Measurements from ENCODE around the gene COL1A1.

The COL1A1 gene

DNA sequence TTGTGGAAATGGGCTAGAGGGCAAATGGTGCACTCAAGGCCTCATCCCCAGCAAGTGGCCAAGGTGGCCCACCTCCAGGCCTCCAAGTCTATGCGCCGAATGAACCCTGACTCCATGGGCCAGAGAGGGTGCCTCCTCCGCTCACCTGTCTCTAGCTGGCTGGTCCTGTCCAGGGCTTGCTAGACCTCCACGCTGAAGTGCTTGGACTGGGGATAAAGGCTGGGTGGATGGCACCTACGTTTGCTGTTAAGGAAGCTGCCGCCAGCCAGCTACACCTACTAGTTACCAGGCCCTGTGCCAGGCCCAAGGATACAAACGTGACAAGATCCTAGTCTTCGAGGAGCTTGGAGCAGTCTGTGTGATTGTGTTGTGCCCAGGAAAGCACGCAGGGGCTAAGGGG is 36.4 kb downstream of the COL1A1 start:
- in situ Hi-C loops (cut with MboI; ENCODE audit: low pct_unique_long_range_greater_than_20kb, low sequenced_read_pairs) = loop anchor here (10.0 kb wide), 1 partner anchor 50 kb away; no protein-coding TSS in a partner anchor
- DNase-seq = no peak

DNA sequence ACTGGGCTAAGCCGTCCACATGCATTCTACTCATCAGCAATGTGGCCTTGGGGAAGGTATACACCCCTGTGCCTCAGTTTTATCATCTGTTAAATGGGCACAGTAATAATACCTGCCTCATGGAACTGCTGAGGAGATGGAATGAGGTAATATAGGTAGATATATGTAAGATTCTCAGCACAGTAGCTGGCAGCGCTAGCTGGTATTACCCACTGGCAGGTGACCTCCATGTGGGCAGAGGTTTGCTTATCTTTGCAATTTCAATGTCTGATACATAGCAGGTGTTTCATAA is 36.8 kb downstream of the COL1A1 start:
- in situ Hi-C loops (cut with MboI; ENCODE audit: low pct_unique_long_range_greater_than_20kb, low sequenced_read_pairs) = loop anchor here (10.0 kb wide), 1 partner anchor 50 kb away; no protein-coding TSS in a partner anchor
- DNase-seq = no peak

DNA sequence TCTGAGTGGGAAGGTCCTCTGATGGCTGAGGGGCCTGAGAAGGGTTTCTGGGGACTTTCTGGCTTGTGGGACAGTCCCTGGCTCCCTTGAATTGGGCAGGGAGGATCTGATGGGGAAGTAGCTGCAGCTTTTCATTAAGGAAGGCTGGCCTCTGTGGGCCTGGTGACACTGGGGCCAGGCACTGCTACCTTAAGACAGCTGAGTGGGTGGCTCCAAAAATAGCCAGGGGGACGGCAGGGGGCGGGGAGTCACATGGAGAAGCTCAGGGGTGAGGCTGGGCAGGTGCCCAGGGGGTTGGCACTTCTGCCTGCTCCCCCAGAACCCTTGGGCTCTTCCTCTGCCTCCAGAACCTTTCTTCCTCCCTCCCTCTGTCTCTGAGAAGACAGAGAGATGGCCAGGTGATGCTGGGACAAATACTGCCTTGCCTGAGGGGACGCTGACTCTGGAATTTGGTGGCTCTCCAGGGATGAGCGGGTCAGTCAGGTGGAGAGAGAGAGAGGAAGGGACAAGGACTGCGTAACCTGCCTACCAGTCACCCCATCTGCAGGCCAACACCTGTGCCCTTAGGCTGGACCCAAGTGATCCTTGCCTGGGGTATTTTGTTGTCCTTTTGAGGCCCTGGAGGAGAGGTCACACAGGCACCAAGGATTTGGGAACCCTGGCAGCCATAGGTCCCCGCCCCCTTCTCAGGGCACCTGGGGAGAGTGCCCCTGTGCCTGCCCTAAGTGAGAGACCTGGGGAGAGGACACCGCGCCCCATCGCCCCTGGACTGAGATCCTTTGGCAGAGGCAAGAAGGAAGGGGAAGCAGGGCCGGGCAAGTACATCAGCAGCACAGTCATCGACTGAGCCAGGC is 37.4 kb downstream of the COL1A1 start:
- in situ Hi-C loops (cut with MboI; ENCODE audit: low pct_unique_long_range_greater_than_20kb, low sequenced_read_pairs) = loop anchor here (10.0 kb wide), 1 partner anchor 49 kb away; no protein-coding TSS in a partner anchor
- no peak for DNase-seq

DNA sequence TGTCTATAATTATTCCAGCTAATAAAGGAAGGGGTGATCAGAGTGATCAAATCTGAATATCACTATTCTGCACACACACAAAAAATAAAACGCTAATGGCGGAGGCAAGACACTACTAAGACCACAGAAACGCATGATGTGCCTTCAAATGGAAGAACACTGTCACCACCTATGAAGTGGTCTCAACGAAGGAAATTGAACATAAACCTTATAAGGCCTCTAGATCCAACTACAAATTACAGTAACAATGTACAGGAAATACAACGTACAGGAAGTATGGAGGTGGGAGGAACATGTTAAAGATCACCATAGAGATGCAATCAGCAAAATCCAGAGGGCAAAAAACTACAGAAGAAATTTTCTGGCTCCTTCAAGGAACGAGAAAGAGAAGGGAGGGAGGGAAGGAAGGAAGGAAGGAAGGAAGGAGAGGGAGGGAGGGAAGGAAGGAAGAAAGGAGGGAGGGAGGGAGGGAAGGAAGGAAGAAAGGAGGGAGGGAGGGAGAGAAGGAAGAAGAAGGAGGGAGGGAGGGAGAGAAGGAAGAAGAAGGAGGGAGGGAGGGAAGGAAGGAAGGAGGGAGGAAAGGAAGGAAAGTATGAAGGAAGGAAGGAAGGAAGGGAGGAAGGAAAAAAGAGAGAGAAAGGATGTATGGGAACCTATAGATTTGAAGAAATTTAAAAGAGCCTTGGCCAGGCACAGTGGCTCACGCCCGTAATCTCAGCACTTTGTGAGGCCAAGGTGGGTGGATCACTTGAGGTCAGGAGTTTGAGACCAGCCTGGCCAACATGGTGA is 38.8 kb downstream of the COL1A1 start:
- in situ Hi-C loops (cut with MboI; ENCODE audit: low pct_unique_long_range_greater_than_20kb, low sequenced_read_pairs) = loop anchor here (10.0 kb wide), 1 partner anchor 48 kb away; no protein-coding TSS in a partner anchor
- no peak for DNase-seq

DNA sequence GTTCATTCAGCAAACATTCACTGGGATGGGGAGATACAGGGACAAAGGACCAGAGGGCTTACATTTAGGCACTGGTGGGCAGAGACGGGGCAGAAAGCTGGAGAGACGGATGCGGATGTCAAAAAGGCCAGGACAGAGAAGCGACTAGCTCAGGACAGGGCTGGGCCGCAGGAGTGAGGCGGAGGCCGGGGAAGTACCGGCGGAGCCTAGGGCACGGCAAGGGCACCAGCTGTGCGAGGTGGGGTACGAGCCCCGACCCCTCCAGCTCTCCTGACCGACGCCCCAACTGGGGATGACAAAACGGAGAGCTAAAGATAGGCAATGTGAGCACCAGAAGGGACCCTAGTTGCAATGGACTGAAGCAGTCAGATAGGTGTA is 39.5 kb downstream of the COL1A1 start:
- no peak for DNase-seq
- in situ Hi-C loops (cut with MboI; ENCODE audit: low pct_unique_long_range_greater_than_20kb, low sequenced_read_pairs) = loop anchor here (10.0 kb wide), 1 partner anchor 47 kb away; no protein-coding TSS in a partner anchor

DNA sequence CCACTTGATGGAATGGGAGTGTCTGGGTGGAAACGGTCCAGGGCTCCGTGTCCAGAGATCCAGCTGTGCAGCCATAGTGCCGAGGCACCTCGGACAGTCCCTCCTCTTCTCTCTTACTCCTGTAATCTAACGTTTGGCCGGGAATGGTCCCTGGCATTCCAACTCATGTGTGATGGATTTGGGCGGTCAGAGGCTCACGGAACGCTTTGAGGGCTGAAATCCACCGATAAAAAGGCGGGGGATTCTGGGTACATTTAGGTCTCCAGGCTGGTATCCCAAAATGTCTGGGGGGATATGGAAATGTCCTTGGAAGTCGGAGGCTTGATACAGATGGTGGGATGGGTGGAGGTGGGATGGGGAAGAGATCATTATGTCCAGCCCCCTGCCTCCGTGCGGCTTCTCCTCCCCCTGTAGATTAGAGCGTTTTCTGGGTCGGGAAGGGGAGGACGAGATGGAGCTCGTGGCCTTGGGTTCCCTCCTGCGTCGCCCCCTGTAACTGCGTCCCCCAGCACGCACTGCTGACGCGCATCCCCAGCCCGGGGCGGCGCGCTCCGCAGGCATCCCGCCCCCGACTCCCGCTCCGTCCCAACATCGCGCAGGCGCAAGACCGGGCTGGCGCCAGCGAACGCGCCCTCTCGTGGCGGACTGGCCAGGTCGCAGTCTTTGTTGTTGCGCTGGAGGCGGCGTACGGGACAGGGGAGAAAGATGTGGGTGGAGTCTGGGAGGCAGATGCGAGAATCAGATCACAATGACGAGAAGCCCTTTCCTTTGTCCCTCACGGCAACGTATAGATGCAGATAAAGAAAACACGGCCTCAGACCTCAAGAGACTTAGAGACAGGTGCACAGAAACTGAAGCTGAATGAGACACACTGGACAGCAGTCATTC is 40.2 kb downstream of the COL1A1 start:
- peak; percentile 92 for DNase-seq
- in situ Hi-C loops (cut with MboI; ENCODE audit: low pct_unique_long_range_greater_than_20kb, low sequenced_read_pairs) = loop anchor here (10.0 kb wide), 1 partner anchor 46 kb away; no protein-coding TSS in a partner anchor

DNA sequence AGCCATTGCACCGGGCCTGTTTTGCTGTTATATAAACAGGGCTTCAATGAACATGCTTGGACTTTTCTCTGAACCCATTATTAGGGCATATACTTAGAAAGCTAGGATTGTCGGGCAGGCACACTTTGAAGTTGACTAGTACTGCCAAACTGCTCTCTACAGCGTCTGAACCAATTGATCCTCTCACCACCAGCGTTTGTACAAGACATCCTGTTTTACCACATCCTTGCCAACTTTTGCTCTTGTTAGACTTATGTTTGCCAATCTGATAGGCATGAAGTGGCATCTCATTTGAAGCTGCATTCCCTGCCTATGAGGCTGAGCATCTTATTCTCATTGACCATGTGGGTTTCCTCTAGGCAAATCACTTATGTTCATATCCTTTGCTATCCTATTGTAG is 43.5 kb downstream of the COL1A1 start:
- no peak for DNase-seq
- in situ Hi-C loops (cut with MboI; ENCODE audit: low pct_unique_long_range_greater_than_20kb, low sequenced_read_pairs) = no loop called here

DNA sequence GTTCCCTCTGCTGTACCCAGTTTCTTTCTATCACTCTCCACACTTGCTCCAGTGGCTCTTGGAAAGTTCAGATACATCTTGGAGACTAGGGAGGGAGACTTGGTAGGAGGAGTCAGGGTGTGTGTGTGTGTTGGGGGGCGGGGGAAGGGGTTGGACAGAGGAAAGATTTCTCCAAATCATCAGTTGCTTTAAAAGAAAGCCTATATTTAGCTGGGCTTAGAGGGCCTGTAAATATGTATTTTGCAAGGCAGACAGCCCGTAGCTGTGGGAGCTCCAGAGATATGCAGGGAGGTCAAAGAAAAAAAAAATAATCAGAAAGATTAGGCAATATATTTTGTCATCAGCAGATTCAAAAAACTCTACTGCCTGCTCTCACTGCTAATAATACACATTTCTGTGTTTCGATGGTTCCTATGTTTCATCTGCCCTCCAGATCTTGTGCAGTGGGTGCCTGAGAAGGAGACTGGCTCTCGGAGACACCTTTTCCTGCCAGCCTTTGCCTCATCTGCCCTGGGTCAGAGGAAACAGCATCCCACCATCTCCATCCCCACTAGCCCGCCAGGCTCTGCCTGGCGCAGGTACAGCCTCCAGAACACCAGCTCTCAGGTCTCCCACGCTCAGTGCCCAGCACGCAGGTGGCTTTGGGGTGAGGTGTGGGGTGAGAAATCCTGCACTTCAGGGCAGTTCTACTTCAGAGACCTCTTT is 46.2 kb downstream of the COL1A1 start:
- no peak for DNase-seq
- in situ Hi-C loops (cut with MboI; ENCODE audit: low pct_unique_long_range_greater_than_20kb, low sequenced_read_pairs) = no loop called here

DNA sequence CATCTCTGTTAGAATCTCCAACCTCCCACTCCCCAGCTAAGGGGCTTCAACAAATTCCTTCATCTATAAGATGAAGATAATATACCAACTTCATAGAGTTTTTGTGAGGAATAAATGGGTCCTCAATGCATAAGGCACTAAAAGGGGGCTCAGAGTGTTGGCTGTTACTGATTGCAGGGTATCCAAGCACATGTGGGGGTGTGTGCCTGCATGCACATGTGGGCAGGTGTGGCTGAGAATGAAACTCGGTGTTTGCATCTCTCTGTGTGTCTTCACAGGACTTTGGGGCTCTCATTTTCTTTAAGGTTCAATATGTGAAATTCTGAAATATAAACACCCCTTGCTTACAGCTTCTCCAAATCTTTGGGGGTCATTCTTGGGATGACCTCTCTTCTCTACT is 46.8 kb downstream of the COL1A1 start:
- no peak for DNase-seq
- in situ Hi-C loops (cut with MboI; ENCODE audit: low pct_unique_long_range_greater_than_20kb, low sequenced_read_pairs) = no loop called here

DNA sequence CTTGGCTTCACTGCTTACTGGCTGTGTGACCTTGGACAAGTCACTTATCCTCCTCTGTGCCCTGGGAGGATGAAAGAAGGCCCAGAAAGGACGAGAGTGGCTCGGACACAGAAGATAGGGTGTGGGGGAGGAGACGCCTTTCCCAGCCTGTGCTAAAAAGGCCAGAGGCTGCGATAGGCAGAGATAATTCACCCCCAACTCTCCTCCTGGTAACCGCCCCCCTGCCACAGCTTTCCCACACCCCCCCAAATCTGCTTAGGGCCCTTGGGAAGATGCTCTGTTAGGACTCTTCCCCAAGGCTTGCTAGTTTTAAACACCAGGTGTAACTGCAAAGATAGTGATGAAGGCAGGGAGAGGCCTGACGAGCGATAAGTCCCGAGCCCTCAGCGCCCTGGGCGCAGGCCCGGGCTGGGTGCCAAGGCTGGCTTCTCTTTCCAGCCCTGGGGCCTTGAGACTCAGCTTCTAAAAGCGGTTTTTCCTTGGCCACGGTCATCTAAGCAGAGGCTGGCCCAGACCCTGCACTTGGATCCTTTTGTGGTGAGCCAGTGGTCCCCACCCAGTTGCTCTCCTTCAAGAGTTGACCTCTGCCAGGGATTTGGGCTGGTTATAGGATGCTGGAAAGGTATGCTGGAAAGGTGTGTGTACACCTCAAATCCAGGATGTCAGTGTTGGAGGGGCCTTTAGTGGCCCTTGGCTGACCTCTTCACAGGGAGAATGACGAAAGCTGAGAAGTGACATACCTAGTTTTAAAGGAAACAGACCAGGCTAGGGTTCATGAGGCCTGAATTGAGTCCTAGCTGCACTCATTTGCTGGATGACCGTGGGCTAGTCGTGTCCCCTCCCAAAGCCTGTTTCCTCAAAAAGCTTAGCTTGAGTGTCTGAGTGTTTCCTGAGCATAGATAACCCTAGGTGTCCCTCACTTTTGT is 47.5 kb downstream of the COL1A1 start:
- in situ Hi-C loops (cut with MboI; ENCODE audit: low pct_unique_long_range_greater_than_20kb, low sequenced_read_pairs) = no loop called here
- DNase-seq = no peak

DNA sequence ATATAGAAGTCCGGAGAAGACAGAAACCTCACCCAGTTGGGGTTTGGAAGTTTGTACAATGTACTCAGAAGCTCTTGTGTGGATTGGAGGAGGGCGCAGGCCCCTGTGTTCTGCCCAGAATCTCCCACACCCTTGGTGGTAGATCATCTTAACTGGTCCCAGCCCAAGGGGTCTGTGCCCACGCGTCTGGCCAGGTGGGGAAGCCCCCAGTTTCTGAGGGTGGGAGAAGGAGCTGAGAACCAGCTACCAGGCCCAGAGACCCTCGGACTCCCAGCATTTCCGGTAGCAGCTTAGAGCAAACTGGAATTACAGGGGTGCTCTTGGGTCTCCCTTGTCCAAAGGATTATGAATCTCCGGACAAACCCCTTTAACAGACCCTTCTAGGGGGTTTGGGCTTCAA is 48.7 kb downstream of the COL1A1 start:
- in situ Hi-C loops (cut with MboI; ENCODE audit: low pct_unique_long_range_greater_than_20kb, low sequenced_read_pairs) = no loop called here
- no peak for DNase-seq

DNA sequence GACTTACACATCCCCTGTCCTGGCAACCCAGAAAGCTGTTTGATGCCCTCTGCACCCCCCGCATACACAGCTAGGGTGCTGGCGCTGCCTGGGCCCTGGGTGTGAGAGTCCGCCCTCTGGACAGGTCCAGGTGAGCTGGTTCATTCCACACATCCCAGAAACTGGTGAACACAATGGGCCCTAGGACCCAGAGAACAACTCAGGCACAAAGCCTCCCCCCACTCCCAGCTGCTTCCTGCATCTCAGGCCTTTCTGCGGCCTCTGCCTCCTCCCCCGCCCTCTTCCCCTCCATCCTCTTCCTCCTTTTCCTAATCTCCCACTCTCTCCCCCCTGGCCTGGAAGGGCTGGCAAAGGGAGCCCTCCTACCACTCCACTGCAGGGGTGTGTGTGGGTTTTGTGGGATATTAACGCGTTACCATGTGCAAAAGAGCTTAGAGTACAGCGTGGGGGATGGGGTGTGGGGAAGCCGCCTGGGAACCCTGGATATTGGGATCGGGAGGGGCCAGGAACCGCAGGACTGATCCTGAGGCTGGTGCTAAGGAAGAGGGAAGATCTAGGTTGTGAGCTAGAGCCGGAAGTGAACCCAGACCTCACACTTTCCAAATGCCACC is 49.4 kb downstream of the COL1A1 start:
- peak; percentile 90 for DNase-seq
- in situ Hi-C loops (cut with MboI; ENCODE audit: low pct_unique_long_range_greater_than_20kb, low sequenced_read_pairs) = no loop called here

DNA sequence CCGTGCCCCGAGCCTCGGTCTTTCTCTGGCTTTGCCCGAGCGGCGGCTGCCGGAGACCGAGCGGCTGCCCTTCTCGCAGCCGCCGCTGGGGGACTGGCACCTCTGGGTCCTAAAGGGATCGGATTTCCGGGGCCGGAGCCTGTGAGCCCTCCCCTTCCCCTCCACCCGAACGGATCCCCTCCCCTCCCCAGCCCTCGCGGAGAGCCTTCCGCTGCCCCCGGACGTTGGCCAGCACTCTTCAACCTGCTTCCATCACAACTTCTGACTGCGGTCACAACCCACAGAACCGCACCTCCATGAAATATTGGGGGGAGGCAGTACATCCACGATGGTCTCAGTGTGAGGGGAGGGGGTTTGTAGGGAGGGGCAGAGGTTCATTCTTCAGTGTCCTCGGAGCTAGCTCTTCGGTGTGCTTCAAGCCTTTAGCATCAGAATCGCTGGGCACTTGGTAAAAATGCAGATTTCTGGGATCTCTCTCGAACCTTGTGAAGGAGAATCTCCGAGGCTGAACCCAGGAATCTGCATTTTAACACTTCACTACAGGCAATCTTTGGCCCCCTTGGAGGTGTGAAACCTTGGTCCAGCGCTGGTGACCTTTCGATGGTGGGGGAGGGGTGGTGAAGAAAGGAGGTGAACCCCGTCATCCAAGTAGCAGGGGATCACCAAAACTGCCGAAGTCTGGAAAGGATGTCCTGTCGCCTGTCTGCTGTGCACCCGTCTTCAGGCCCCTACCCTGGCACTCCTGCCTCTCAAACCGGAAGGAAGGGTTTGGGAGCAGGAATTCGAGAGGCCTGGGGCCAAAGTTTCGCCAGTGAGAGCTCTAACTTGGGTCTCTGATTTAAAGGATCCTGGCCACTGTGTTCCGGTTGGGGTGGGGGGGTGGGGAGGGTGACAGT is 50.1 kb downstream of the COL1A1 start:
- peak; percentile 81 for DNase-seq
- in situ Hi-C loops (cut with MboI; ENCODE audit: low pct_unique_long_range_greater_than_20kb, low sequenced_read_pairs) = no loop called here

DNA sequence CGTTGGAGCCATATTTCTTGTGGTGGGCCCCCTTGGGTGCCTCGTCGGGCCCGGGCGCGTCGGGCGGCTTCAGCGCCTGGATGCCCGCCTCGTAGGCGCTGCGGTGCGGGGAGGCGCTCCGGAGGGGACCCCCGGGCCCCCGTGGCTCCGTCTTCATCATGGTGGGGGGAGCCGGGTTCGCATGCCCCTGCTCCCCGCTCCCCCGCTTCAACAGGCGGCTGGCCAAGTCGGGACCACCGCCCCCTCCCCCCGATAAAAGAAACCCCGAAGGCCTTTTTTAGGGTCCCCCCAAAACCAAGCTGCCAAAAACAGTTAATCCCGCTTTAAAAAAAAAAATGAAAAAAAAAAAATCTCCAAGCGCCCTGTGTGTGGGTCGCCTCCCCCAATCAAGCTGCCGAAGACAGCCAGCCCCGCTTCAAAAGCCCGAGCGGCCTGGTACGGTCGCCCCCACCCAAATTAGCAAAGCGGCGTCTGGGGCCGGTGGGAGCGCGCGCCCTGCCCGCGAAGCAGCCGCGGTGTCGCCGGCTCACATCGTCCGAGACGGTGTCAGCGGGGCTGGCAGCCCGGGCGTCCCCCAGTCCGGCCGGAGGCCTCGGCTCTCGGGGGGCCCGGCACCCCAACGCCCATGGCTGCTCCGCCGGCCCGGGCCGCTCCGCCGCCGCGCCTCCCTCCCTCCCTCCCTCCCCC is 50.9 kb downstream of the COL1A1 start, which contains the start of gene PPP1R9B:
TSS of gene PPP1R9B (minus strand) at position 324 of the 687 bp plus-strand sequence. CDS start at position 160, 164 bp downstream.
- in situ Hi-C loops (cut with MboI; ENCODE audit: low pct_unique_long_range_greater_than_20kb, low sequenced_read_pairs) = no loop called here
- no peak for DNase-seq

DNA sequence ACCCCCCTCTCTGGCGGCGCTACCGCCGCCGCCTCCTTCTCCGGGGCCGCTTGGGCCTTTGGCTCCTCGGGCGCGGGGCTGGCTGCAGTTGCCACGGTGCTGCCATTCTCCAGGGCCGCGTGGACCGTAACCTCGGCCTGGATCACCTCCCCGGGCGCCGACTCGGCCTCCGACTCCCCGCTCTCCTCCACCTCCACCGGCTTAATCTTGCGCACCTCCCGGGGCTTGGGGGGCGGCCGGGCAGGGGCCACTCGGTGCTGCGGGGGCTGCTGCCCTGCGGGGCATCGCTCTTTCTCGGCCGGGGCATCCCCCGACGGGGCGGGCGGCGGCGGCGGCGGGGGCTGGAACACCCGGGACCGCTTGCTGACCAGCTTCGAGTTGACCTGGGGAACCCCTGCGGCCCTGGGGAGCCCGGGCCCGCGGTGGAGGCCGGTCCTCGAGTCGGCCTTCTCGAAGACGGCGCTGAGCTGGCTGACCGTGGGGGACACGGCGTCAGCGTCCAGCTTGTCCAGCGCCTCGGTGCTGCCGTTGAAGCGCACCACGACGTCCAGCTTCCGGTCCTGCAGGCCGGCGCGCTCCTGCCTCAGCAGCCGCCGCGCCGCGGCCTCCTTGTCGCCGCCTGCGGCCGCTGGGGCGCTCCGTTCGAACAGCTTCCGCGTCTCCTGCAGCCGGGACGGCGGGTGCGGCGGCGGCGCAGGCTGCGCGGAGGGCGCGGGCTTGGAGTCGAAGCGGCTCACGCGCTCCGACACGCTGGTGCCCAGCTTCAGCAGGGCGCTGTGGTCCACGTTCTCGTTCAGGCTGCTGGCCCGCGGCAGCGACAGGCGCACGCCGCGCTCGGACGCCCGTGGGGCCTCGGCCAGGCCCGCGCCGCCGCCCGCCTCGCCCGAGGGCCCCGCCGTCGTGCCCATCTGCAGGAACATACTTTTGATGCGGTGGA is 51.7 kb downstream of the COL1A1 start:
- DNase-seq = no peak
- in situ Hi-C loops (cut with MboI; ENCODE audit: low pct_unique_long_range_greater_than_20kb, low sequenced_read_pairs) = no loop called here

Measured in KBM-7 (cell line).